Parathyroid adenoma (tissue), 2 donors: ENCODE data around the gene MAGEF1.

Source experiments
- H2AFZ ChIP-seq: fragments of 300-600 bp; sonication (generic); one replicate; pipeline ENCODE4 v1.7.0; 2017; ENCODE audit warnings: antibody characterized with exemption, mild to moderate bottlenecking
- H3K27ac ChIP-seq: fragments of 300-600 bp; sonication (generic); one replicate; pipeline ENCODE4 v1.7.0; 2017
- H3K27me3 ChIP-seq: fragments of 300-600 bp; sonication (generic); one replicate; pipeline ENCODE4 v1.7.0; 2017; ENCODE audit warnings: low read length; ENCODE audit not compliant: control insufficient read depth, insufficient read depth
- H3K36me3 ChIP-seq: fragments of 300-600 bp; sonication (generic); one replicate; pipeline ENCODE4 v1.7.0; 2017; ENCODE audit warnings: low read length; ENCODE audit not compliant: control insufficient read depth, insufficient read depth
- H3K4me1 ChIP-seq: fragments of 300-600 bp; sonication (generic); one replicate; pipeline ENCODE4 v1.7.0; 2017; ENCODE audit warnings: control low read depth
- H3K4me2 ChIP-seq: fragments of 300-600 bp; sonication (generic); one replicate; pipeline ENCODE4 v1.7.0; 2017; ENCODE audit warnings: low read length
- H3K4me3 ChIP-seq: fragments of 300-600 bp; sonication (generic); one replicate; pipeline ENCODE4 v1.7.0; 2017; ENCODE audit warnings: low read depth, low read length
- H3K79me2 ChIP-seq: fragments of 300-600 bp; sonication (generic); one replicate; pipeline ENCODE4 v1.7.0; 2017; ENCODE audit warnings: control low read depth
- H3K9ac ChIP-seq: fragments of 300-600 bp; sonication (generic); one replicate; pipeline ENCODE4 v1.7.0; 2017; ENCODE audit warnings: mild to moderate bottlenecking
- H3K9me3 ChIP-seq: fragments of 300-600 bp; sonication (generic); one replicate; pipeline ENCODE4 v1.7.0; 2017; ENCODE audit warnings: low read length; ENCODE audit not compliant: control insufficient read depth
- CTCF ChIP-seq: fragments of 300-600 bp; sonication (generic); IDR thresholded peaks from one replicate; pipeline ENCODE4 v1.7.0; 2017; ENCODE audit warnings: antibody characterized with exemption, mild to moderate bottlenecking
- donor health status: primary hyperparathyroidism.

The MAGEF1 gene

GRCh38 chr3:184669578-184669977, 42.3 kb downstream of the MAGEF1 start:
- Histone ChIP-seq H3K4me1 (no peaks in the 10 kb centered on the region), H3K36me3 (no peaks in the 10 kb centered on the region), H3K4me2 (no peak overlapping the region), H3K79me2 (no peaks in the 10 kb centered on the region), H3K9me3 (no peaks in the 10 kb centered on the region), H3K27ac (no peak overlapping the region), H2AFZ (no peak overlapping the region), H3K27me3 (no peaks in the 10 kb centered on the region), H3K9ac (no peak overlapping the region), H3K4me3 (no peak overlapping the region)
- TF ChIP-seq CTCF: no peak

- no peaks in the 10 kb centered on the region for H3K9me3 ChIP-seq
- H3K9ac ChIP-seq: no peak overlapping the region
- H3K4me1 ChIP-seq: no peaks in the 10 kb centered on the region
- H3K4me2 ChIP-seq: no peak overlapping the region
- no peak overlapping the region for H3K27ac ChIP-seq
- H3K4me3 ChIP-seq: no peak overlapping the region
- H3K79me2 ChIP-seq: no peaks in the 10 kb centered on the region
- no peaks in the 10 kb centered on the region for H3K27me3 ChIP-seq
- no peaks in the 10 kb centered on the region for H3K36me3 ChIP-seq
- no peak for TF ChIP-seq CTCF
- H2AFZ ChIP-seq: no peak overlapping the region
Measured at GRCh38 chr3:184666442-184666841, 45.4 kb downstream of the MAGEF1 start.

- Histone ChIP-seq H3K27ac (no peak overlapping the region), H3K36me3 (no peaks in the 10 kb centered on the region), H3K4me1 (no peaks in the 10 kb centered on the region), H3K9ac (no peak overlapping the region), H3K79me2 (no peaks in the 10 kb centered on the region), H3K27me3 (no peaks in the 10 kb centered on the region), H3K9me3 (no peaks in the 10 kb centered on the region), H3K4me3 (no peak overlapping the region), H2AFZ (no peak overlapping the region), H3K4me2 (no peak overlapping the region)
- no peak for TF ChIP-seq CTCF
Measured at GRCh38 chr3:184665101-184665500, 46.8 kb downstream of the MAGEF1 start.

GRCh38 chr3:184663756-184664155, 48.1 kb downstream of the MAGEF1 start:
- H3K27ac ChIP-seq: no peak overlapping the region
- no peak overlapping the region for H3K4me2 ChIP-seq
- no peaks in the 10 kb centered on the region for H3K4me1 ChIP-seq
- H3K9ac ChIP-seq: no peak overlapping the region
- no peaks in the 10 kb centered on the region for H3K27me3 ChIP-seq
- no peak overlapping the region for H2AFZ ChIP-seq
- TF ChIP-seq CTCF: no peak
- no peaks in the 10 kb centered on the region for H3K36me3 ChIP-seq
- no peaks in the 10 kb centered on the region for H3K9me3 ChIP-seq
- H3K79me2 ChIP-seq: no peaks in the 10 kb centered on the region
- no peak overlapping the region for H3K4me3 ChIP-seq

- Histone ChIP-seq H3K9ac (no peak overlapping the region), H3K36me3 (no peaks in the 10 kb centered on the region), H3K4me3 (no peak overlapping the region), H3K9me3 (no peaks in the 10 kb centered on the region), H3K4me1 (no peaks in the 10 kb centered on the region), H3K79me2 (no peaks in the 10 kb centered on the region), H3K27ac (no peak overlapping the region), H3K27me3 (no peaks in the 10 kb centered on the region), H2AFZ (no peak overlapping the region), H3K4me2 (no peak overlapping the region)
- no peak for TF ChIP-seq CTCF
Measured at GRCh38 chr3:184663356-184663755, 48.5 kb downstream of the MAGEF1 start.
